AG04449 (cell line): ENCODE data around the gene SMPDL3B.

Experiments used
- CTCF ChIA-PET: fragments of 350-600 bp; formaldehyde crosslinking; extraction: SDS; loops from one replicate; lab custom pipeline; 2021; ENCODE audit warnings: antibody characterized with exemption; lab: Yijun Ruan, JAX
- POLR2A ChIA-PET: fragments of 400-600, 350-600 bp; formaldehyde crosslinking; extraction: SDS; loops from one replicate; lab custom pipeline; 2020; ENCODE audit warnings: antibody characterized with exemption, inconsistent platforms; lab: Yijun Ruan, JAX
- DNase-seq: peaks from one replicate; pipeline ENCODE4 v3.0.0-alpha.2; 2010; ENCODE audit warnings: low read depth, low spot score
- H3K4me3 ChIP-seq: 2 replicates; pipeline ENCODE4 v1.5.1; 2011; ENCODE audit warnings: low read depth, mild to moderate bottlenecking, control low read depth, low read length
- TF ChIP-seq, protein P1 (sequence below): IDR thresholded peaks from one replicate; pipeline ENCODE4 v1.5.1; 2011; ENCODE audit warnings: mild to moderate bottlenecking, moderate library complexity, low read length, control low read depth, inconsistent platforms; ENCODE audit not compliant: insufficient read depth; ENCODE audit errors: missing control alignments

The SMPDL3B gene

DNA sequence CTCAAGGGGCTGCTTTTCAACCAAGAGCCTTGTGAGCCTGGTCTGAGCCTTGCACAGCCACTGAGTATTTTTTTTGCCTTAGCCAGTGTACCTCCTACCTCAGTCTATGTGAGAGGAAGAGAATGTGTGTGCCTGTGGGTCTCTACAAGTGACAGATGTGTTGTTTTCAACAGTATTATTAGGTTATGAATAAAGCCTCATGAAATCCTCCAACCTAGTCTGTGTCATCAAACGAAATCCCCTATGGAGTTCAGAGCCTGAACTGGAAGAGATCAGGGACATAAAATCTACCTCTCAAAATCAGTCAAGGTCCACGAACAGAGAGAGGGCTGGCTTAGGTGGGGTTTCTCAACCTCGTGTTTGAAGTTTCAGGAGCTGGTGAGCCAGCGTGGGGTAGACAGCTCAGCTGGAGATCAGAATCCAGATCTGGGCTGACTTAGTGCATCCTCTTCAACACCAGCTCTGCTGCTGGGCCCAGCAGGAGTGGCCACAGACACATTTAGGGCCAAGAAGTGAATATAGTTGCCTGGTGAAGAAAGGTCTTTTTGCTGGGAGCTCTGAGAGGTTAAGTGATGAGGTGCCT, 33.2 kb downstream of the SMPDL3B start:
- ChIA-PET POLR2A (interaction anchor here (1.5 kb wide), 1 partner anchor 8 kb away, joined by 6 read pairs; the partner anchor contains the start of gene XKR8), CTCF (interaction anchor here (1.1 to 2.2 kb wide), 3 partner anchors 8 to 12 kb away, joined by 4 to 19 read pairs (median 4); partner anchors contain the start of gene XKR8)
- no peak for DNase-seq
- TF ChIP-seq, protein P1, sequence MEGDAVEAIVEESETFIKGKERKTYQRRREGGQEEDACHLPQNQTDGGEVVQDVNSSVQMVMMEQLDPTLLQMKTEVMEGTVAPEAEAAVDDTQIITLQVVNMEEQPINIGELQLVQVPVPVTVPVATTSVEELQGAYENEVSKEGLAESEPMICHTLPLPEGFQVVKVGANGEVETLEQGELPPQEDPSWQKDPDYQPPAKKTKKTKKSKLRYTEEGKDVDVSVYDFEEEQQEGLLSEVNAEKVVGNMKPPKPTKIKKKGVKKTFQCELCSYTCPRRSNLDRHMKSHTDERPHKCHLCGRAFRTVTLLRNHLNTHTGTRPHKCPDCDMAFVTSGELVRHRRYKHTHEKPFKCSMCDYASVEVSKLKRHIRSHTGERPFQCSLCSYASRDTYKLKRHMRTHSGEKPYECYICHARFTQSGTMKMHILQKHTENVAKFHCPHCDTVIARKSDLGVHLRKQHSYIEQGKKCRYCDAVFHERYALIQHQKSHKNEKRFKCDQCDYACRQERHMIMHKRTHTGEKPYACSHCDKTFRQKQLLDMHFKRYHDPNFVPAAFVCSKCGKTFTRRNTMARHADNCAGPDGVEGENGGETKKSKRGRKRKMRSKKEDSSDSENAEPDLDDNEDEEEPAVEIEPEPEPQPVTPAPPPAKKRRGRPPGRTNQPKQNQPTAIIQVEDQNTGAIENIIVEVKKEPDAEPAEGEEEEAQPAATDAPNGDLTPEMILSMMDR, result no peak
- no peak overlapping the region for H3K4me3 ChIP-seq

DNA sequence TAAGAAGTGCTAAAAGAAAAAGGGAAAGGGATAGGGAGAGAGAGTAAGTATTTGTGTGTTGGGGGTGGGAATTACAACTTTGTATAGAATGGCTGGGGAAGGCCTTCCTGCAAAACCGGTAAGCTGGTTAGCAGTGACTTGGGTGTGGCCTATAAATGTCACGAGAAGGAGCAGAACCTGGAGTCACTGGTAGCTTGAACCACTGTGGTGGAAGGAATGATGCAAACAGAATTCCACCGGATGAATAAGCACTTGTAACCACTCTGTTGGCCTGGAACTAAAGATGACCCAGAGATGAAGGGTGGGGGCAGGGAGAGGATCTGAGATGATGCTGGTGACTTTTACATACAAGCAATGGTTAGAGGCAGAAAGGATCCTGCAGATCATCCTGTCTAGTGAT, 33.9 kb downstream of the SMPDL3B start:
- TF ChIP-seq, protein P1, result no peak
- CTCF ChIA-PET, result interaction anchor here (1.1 to 2.2 kb wide), 3 partner anchors 8 to 11 kb away, joined by 4 to 19 read pairs (median 4); partner anchors contain the start of gene XKR8
- POLR2A ChIA-PET, result interaction anchor here (1.5 kb wide), 1 partner anchor 9 kb away, joined by 6 read pairs; the partner anchor contains the start of gene XKR8
- peak; percentile 74 for DNase-seq
- no peak overlapping the region for H3K4me3 ChIP-seq

DNA sequence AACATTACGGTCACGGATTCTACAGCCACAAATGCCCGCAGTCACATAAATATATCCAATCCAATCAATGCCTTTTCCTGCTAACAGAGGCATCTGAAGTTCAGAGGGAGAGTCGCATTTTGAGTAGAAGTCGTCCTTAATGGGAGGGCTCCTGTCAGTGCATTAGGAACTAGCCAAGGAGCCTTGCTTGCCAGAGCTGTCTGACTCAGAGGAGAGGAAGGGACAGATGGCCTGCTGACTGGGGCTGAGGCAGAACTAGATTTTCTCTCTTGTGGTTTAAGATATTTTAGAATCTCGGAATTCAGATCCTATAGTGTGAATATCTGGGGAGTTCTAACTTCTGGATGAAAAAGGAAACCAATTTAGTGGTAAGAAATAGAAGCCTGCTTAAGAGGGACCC, 35.6 kb downstream of the SMPDL3B start:
- DNase-seq, result peak; percentile 66
- TF ChIP-seq, protein P1, result no peak
- no peak overlapping the region for H3K4me3 ChIP-seq
- CTCF ChIA-PET, result interaction anchor here (0.8 to 11.5 kb wide), 6 partner anchors 9 to 244 kb away, joined by 3 to 110 read pairs (median 6); no protein-coding TSS in a partner anchor
- POLR2A ChIA-PET, result no interaction called here

DNA sequence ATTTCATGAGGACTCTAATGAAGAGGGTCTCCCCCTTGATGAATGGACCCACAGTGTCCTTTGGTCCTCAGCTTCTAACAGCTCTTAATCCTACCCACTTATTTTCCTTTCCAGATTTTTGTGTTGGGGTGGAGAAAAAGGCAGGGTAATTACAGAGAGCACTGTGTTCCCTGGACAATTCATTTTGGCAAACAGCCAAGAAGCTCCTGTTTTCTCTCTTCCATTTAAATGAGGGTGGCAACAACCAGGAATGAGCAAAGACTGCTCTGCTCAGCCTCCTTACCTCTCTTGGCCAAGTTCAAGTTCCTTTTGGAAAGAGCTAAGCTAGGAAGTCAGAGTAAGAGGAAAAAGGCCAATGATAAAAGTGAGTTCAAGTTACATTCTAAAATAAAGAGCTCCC, 36.9 kb downstream of the SMPDL3B start:
- CTCF ChIA-PET, result interaction anchor here (1.6 to 11.5 kb wide), 5 partner anchors 8 to 115 kb away, joined by 3 to 110 read pairs (median 8); no protein-coding TSS in a partner anchor
- TF ChIP-seq, protein P1, result no peak
- DNase-seq, result no peak
- POLR2A ChIA-PET, result interaction anchor here (0.6 to 1.3 kb wide), 2 partner anchors 12 to 36 kb away, joined by 3 to 4 read pairs; partner anchors contain the start of gene XKR8
- no peak overlapping the region for H3K4me3 ChIP-seq

DNA sequence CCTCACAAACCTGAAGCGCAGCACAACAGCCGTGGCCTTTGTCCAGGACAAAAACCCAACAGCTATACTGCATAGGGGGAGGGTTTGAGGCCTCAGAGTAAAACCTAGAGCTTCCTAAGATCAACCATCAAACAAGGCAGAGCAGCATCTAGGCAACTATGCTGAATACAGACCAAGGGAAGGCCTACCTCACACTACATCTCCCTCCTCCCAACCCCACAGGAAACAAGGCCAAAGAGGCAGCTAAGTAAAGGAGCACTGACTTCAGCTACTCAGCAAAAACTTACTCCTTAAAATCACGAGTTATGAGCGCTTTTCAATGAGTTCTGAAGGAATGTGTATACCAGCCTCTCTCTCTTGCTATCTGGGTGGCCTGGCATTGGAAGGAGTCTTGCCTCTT, 37.3 kb downstream of the SMPDL3B start:
- TF ChIP-seq, protein P1, result no peak
- no peak for DNase-seq
- H3K4me3 ChIP-seq, result no peak overlapping the region
- POLR2A ChIA-PET, result interaction anchor here (0.6 to 1.3 kb wide), 2 partner anchors 12 to 36 kb away, joined by 3 to 4 read pairs; partner anchors contain the start of gene XKR8
- CTCF ChIA-PET, result interaction anchor here (1.6 to 11.5 kb wide), 5 partner anchors 7 to 115 kb away, joined by 3 to 110 read pairs (median 8); no protein-coding TSS in a partner anchor
